Gastroesophageal sphincter (tissue), 3 donors: ENCODE results near the gene ARIH1.

Source experiments
- EP300 ChIP-seq: sonication (generic); formaldehyde crosslinking; IDR thresholded peaks from one replicate; pipeline ENCODE4 v1.6.1; 2017; ENCODE audit warnings: antibody characterized with exemption, mild to moderate bottlenecking
- POLR2A ChIP-seq, 2 donors: fragments of 450-650 bp; IDR thresholded peaks; one replicate each; pipeline ENCODE4 v1.6.1; 2017; ENCODE audit warnings: antibody characterized with exemption in 2 of 2, mild to moderate bottlenecking in 2 of 2, moderate library complexity in 1 of 2
- POLR2AphosphoS5 ChIP-seq: sonication (generic); formaldehyde crosslinking; IDR thresholded peaks from one replicate; pipeline ENCODE4 v1.6.1; 2017; ENCODE audit warnings: antibody characterized with exemption
- TF ChIP-seq, protein P1 (sequence below), 4 experiments: fragments of 200-600 bp in 2 of 4; fragments of 450-650 bp in 2 of 4; sonication (generic) in 1 of 4; IDR thresholded peaks; one replicate each; pipeline ENCODE4 v1.5.1; 2017 to 2019; ENCODE audit warnings: antibody characterized with exemption in 4 of 4, mild to moderate bottlenecking in 2 of 4, moderate library complexity in 2 of 4

- TF ChIP-seq, protein P1, sequence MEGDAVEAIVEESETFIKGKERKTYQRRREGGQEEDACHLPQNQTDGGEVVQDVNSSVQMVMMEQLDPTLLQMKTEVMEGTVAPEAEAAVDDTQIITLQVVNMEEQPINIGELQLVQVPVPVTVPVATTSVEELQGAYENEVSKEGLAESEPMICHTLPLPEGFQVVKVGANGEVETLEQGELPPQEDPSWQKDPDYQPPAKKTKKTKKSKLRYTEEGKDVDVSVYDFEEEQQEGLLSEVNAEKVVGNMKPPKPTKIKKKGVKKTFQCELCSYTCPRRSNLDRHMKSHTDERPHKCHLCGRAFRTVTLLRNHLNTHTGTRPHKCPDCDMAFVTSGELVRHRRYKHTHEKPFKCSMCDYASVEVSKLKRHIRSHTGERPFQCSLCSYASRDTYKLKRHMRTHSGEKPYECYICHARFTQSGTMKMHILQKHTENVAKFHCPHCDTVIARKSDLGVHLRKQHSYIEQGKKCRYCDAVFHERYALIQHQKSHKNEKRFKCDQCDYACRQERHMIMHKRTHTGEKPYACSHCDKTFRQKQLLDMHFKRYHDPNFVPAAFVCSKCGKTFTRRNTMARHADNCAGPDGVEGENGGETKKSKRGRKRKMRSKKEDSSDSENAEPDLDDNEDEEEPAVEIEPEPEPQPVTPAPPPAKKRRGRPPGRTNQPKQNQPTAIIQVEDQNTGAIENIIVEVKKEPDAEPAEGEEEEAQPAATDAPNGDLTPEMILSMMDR (IDR thresholded peaks at IDR 0.05): no peak
- TF ChIP-seq POLR2A (IDR thresholded peaks at IDR 0.05): no peak
- no peak for TF ChIP-seq EP300
- TF ChIP-seq POLR2AphosphoS5: no peak
These were observed 140.8 kb downstream of the ARIH1 start for GRCh38 chr15:72614810-72615532.
